ENCODE results near the gene CRHR1.

CRHR1 gene

DNA sequence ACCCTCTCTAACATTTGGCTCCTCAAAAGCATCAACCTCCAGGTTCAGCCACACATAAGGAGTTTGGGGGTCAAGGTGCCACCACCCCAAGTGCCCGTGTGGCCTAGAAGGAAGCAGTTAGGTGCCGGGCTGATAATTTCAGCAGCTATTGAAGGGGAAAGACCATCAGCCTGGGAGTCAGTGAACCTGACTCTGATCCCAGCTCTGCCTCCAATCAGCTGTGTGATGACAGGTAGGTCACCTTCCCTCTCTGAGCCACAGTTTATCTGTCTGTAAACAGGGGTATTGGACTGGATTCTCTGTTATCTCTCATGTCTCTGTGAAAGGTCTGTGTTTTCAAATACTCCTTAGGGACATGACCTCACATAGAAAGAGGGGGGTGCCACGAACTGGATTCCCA lies 3.9 kb downstream of the CRHR1 start:
- TF ChIP-seq, protein P1, sequence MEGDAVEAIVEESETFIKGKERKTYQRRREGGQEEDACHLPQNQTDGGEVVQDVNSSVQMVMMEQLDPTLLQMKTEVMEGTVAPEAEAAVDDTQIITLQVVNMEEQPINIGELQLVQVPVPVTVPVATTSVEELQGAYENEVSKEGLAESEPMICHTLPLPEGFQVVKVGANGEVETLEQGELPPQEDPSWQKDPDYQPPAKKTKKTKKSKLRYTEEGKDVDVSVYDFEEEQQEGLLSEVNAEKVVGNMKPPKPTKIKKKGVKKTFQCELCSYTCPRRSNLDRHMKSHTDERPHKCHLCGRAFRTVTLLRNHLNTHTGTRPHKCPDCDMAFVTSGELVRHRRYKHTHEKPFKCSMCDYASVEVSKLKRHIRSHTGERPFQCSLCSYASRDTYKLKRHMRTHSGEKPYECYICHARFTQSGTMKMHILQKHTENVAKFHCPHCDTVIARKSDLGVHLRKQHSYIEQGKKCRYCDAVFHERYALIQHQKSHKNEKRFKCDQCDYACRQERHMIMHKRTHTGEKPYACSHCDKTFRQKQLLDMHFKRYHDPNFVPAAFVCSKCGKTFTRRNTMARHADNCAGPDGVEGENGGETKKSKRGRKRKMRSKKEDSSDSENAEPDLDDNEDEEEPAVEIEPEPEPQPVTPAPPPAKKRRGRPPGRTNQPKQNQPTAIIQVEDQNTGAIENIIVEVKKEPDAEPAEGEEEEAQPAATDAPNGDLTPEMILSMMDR (conservative IDR thresholded peaks at IDR 0.05; ENCODE audit: low read depth, low read length) = no peak
- H3K4me3 ChIP-seq (ENCODE audit: low read length) = no peak overlapping the region
- DNase-seq (ENCODE audit: low read depth) = no peak

DNA sequence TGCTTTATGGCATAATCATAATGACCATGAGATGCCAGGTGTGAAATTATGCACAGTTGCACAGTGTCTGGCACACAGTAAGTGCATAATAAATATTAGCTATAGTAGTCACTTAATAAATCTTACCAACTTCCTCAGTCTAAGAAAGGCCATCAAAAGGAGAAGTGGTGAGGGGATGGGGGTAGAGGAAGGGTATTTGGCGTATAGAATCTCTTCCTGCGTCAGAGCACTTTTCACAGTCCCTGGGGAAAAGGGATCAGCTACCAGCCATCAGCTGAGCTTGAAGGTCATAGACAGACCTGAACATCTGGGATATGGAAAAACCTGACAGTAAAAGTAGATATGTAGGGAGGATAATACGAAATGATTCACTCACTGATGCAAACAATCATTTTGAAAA lies 5.8 kb downstream of the CRHR1 start:
- DNase-seq (ENCODE audit: low read depth) = no peak
- TF ChIP-seq, protein P1 (conservative IDR thresholded peaks at IDR 0.05; ENCODE audit: low read depth, low read length) = no peak
- H3K4me3 ChIP-seq (ENCODE audit: low read length) = no peak overlapping the region

DNA sequence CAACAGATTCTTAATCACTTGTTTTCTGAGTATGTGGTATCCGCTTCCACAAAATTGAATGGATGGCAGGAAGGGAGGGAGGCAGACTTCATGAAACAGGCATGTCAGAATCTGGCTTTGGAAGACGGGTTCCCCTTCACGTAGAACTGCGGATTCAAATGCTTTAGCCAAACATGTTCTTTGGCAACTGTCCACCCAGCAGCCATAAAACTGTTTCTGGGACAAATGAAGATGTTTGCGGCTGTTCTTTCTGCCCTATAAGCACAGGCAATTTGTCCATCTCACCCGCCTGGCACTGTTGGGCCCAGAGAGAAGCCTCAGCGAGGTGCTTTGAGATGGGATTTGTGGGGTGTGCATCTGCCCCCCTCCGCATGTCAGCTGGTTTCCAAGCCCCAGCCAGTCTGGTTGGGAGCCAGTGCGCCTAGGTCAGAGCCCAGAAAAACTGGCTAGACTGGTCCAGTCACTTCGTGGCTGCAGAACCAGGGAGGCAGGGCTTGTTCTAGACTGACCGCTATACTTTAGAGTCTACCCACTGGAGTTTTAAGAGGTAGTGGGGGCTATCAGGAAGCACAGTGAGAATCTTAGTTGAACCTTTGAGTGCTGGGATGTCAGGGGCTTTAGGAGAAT lies 6.3 kb downstream of the CRHR1 start:
- DNase-seq (ENCODE audit: low read depth) = no peak
- H3K4me3 ChIP-seq (ENCODE audit: low read length) = no peak overlapping the region
- TF ChIP-seq, protein P1 (conservative IDR thresholded peaks at IDR 0.05; ENCODE audit: low read depth, low read length) = no peak

DNA sequence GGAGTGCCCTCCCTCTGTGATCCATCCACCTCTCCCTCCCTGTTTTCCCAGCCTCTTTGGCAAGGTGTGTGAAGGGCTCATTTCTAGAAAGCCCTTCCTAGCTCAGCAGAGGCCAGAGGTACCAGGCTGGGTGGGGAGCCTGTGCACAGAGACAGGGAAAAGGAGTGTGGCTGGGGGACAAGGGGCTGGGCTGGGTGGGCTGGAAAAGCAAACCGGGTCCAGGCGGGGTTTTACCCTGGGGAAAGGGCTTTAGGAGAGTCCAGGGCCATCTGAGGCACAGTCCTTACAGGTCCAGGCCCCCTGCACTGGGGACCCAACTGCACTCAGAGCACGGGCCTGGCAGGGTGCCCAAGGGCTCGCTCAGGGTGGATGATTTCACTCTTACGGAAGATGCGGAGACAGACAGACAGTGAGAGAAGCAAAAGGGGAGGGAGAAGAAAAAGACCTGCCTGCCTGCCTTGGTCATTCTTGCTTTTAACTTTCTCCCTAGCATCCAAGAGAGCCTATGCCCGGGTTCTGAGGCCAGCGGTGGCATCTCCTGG lies 7.0 kb downstream of the CRHR1 start:
- DNase-seq (ENCODE audit: low read depth) = no peak
- H3K4me3 ChIP-seq (ENCODE audit: low read length) = no peak overlapping the region
- TF ChIP-seq, protein P1 (conservative IDR thresholded peaks at IDR 0.05; ENCODE audit: low read depth, low read length) = no peak

DNA sequence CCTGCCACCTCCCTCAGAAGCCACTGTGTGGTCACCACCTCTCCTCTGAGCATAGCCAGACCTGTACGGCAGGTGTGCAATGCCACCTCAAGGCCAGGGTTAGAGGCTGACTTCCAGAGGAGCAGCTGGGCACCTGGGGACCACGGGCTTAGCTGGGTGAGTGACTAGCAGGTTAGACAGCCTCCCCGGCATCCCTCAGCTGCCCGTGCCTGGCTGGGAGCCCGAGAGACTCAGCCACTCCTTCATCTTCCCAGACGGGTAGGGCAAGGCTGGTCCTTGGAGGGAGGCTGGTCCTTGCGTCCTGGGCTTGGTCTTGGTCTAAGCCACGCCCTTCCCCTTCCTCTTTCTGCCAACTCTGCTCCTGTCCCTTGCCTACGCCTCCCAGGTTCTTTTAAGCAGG lies 7.8 kb downstream of the CRHR1 start:
- no peak overlapping the region for H3K4me3 ChIP-seq (ENCODE audit: low read length)
- DNase-seq (ENCODE audit: low read depth) = no peak
- TF ChIP-seq, protein P1 (conservative IDR thresholded peaks at IDR 0.05; ENCODE audit: low read depth, low read length) = no peak

DNA sequence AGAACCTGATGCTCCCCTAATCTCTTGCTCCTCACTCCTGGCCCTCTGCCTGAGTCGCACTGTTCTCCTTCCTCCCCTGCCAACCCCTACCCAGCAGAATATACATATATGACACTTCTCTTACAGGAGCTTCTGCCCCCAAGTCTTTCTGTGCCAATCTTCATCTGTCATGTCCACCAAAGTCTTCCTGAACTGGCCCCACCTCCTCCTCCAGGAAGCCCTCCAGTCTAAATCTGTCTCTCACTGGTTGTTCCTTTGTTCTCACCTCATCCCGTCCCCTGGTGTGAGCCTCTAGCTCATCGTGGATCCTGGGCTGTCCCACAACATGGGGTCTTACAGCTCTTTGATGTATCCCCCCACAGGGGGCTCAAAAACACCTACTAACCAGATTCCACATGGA lies 8.3 kb downstream of the CRHR1 start:
- TF ChIP-seq, protein P1 (conservative IDR thresholded peaks at IDR 0.05; ENCODE audit: low read depth, low read length) = no peak
- DNase-seq (ENCODE audit: low read depth) = no peak
- H3K4me3 ChIP-seq (ENCODE audit: low read length) = no peak overlapping the region

Data from retinal pigment epithelial cell (primary cell).